GM19438 (cell line): Measurements from ENCODE around the gene RNF130.

Source experiments
- ATAC-seq: cut with Tn5 transposase; IDR thresholded peaks from one replicate; pipeline ENCODE4 v1.9.1; 2021; ENCODE audit warnings: low read depth; ENCODE audit not compliant: unreplicated experiment

Gene RNF130

GRCh38 chr5:180068519-180069090, 3.0 kb downstream of the RNF130 start:
- ATAC-seq, result no peak

GRCh38 chr5:180067986-180068385, 3.6 kb downstream of the RNF130 start:
- ATAC-seq, result no peak

- no peak for ATAC-seq
Observed at GRCh38 chr5:180060192-180060591, 11.4 kb downstream of the RNF130 start.

- no peak for ATAC-seq
Observed at GRCh38 chr5:180059326-180059725, 12.2 kb downstream of the RNF130 start.

GRCh38 chr5:180056153-180056552, 15.4 kb downstream of the RNF130 start:
- ATAC-seq, result no peak

- ATAC-seq, result no peak
Observed at GRCh38 chr5:180054226-180054625, 17.3 kb downstream of the RNF130 start.

GRCh38 chr5:180053061-180053602, 18.4 kb downstream of the RNF130 start:
- ATAC-seq, result no peak

- ATAC-seq, result no peak
Observed at GRCh38 chr5:180052211-180052818, 19.2 kb downstream of the RNF130 start.

- no peak for ATAC-seq
Observed at GRCh38 chr5:180050121-180050940, 21.2 kb downstream of the RNF130 start.

GRCh38 chr5:180049185-180049548, 22.4 kb downstream of the RNF130 start:
- no peak for ATAC-seq

GRCh38 chr5:180047667-180048066, 23.9 kb downstream of the RNF130 start:
- ATAC-seq, result no peak

GRCh38 chr5:180046656-180047055, 24.9 kb downstream of the RNF130 start:
- no peak for ATAC-seq

- ATAC-seq, result no peak
Observed at GRCh38 chr5:180045889-180046499, 25.6 kb downstream of the RNF130 start.

- no peak for ATAC-seq
Observed at GRCh38 chr5:180043377-180043776, 28.2 kb downstream of the RNF130 start.

GRCh38 chr5:180041301-180042274, 30.0 kb downstream of the RNF130 start:
- no peak for ATAC-seq

- ATAC-seq, result no peak
Observed at GRCh38 chr5:180040287-180041214, 31.0 kb downstream of the RNF130 start.

GRCh38 chr5:180035206-180035931, 36.2 kb downstream of the RNF130 start:
- ATAC-seq, result no peak

GRCh38 chr5:180034564-180034963, 37.0 kb downstream of the RNF130 start:
- no peak for ATAC-seq
